ENCODE measurements around the gene AFP. TPM values are rescaled to one million over a fixed set of nuclear protein-coding genes. Genes with fewer than 3 reads are reported as not detected.

Gene AFP
- total RNA-seq, 1 donor from 2014 or later = 11.3 TPM

- Mint-ChIP-seq H3K9me3 (ENCODE audit: unreplicated experiment) (no peaks in the 10 kb centered on the region), H3K27me3 (ENCODE audit: low read depth, unreplicated experiment) (no peaks in the 10 kb centered on the region), H3K4me3 (ENCODE audit: unreplicated experiment) (no peak overlapping the region), H3K27ac (ENCODE audit: unreplicated experiment) (no peak overlapping the region), H3K4me1 (ENCODE audit: low read depth, unreplicated experiment) (no peaks in the 10 kb centered on the region), H3K36me3 (ENCODE audit: low read depth, unreplicated experiment) (no peaks in the 10 kb centered on the region)
- Histone ChIP-seq H3K9me3 (ENCODE audit: insufficient read depth, low read depth, low read length) (no peaks in the 10 kb centered on the region), H4K20me1 (ENCODE audit: insufficient read depth, low read length) (no peaks in the 10 kb centered on the region), H3K27ac (ENCODE audit: low read depth, low read length) (no peak overlapping the region), H3K9ac (ENCODE audit: low read length) (no peak overlapping the region), H3K36me3 (ENCODE audit: insufficient read depth, low read length) (no peaks in the 10 kb centered on the region), H3K27me3 (ENCODE audit: insufficient read depth, low read length) (no peaks in the 10 kb centered on the region), H3K4me2 (ENCODE audit: low read length) (no peak overlapping the region), H2AFZ (ENCODE audit: low read depth, low read length) (no peak overlapping the region), H3K79me2 (ENCODE audit: insufficient read depth, low read length) (no peaks in the 10 kb centered on the region), H3K4me3 (ENCODE audit: insufficient read depth, low read depth, low read length) (no peak overlapping the region), H3K4me1 (ENCODE audit: insufficient read depth, low read length) (no peaks in the 10 kb centered on the region)
- TF ChIP-seq EZH2 (IDR thresholded peaks at IDR 0.05; ENCODE audit: insufficient read depth, low read length) = no peak
- TF ChIP-seq, protein P1, sequence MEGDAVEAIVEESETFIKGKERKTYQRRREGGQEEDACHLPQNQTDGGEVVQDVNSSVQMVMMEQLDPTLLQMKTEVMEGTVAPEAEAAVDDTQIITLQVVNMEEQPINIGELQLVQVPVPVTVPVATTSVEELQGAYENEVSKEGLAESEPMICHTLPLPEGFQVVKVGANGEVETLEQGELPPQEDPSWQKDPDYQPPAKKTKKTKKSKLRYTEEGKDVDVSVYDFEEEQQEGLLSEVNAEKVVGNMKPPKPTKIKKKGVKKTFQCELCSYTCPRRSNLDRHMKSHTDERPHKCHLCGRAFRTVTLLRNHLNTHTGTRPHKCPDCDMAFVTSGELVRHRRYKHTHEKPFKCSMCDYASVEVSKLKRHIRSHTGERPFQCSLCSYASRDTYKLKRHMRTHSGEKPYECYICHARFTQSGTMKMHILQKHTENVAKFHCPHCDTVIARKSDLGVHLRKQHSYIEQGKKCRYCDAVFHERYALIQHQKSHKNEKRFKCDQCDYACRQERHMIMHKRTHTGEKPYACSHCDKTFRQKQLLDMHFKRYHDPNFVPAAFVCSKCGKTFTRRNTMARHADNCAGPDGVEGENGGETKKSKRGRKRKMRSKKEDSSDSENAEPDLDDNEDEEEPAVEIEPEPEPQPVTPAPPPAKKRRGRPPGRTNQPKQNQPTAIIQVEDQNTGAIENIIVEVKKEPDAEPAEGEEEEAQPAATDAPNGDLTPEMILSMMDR (IDR thresholded peaks at IDR 0.05; ENCODE audit: insufficient read depth, low read depth, low read length) = no peak
- DNase-seq (ENCODE audit: low read depth) = no peak
- no peak for FAIRE-seq
Measured at GRCh38 chr4:73396993-73397972, 38.7 kb upstream of the AFP start.

GRCh38 chr4:73401412-73401811, 34.6 kb upstream of the AFP start:
- Mint-ChIP-seq H3K4me1 (ENCODE audit: low read depth, unreplicated experiment) (no peaks in the 10 kb centered on the region), H3K27me3 (ENCODE audit: low read depth, unreplicated experiment) (no peaks in the 10 kb centered on the region), H3K27ac (ENCODE audit: unreplicated experiment) (no peak overlapping the region), H3K4me3 (ENCODE audit: unreplicated experiment) (no peak overlapping the region), H3K9me3 (ENCODE audit: unreplicated experiment) (no peaks in the 10 kb centered on the region), H3K36me3 (ENCODE audit: low read depth, unreplicated experiment) (no peaks in the 10 kb centered on the region)
- Histone ChIP-seq H3K79me2 (ENCODE audit: insufficient read depth, low read length) (no peaks in the 10 kb centered on the region), H3K9ac (ENCODE audit: low read length) (no peak overlapping the region), H3K36me3 (ENCODE audit: insufficient read depth, low read length) (no peaks in the 10 kb centered on the region), H3K4me2 (ENCODE audit: low read length) (no peak overlapping the region), H3K4me1 (ENCODE audit: insufficient read depth, low read length) (no peaks in the 10 kb centered on the region), H3K9me3 (ENCODE audit: insufficient read depth, low read depth, low read length) (no peaks in the 10 kb centered on the region), H3K27me3 (ENCODE audit: insufficient read depth, low read length) (no peaks in the 10 kb centered on the region), H4K20me1 (ENCODE audit: insufficient read depth, low read length) (no peaks in the 10 kb centered on the region), H2AFZ (ENCODE audit: low read depth, low read length) (no peak overlapping the region), H3K4me3 (ENCODE audit: insufficient read depth, low read depth, low read length) (no peak overlapping the region), H3K27ac (ENCODE audit: low read depth, low read length) (no peak overlapping the region)
- DNase-seq (ENCODE audit: low read depth) = no peak
- TF ChIP-seq, protein P1 (IDR thresholded peaks at IDR 0.05; ENCODE audit: insufficient read depth, low read depth, low read length) = no peak
- TF ChIP-seq EZH2 (IDR thresholded peaks at IDR 0.05; ENCODE audit: insufficient read depth, low read length) = no peak
- FAIRE-seq = no peak

GRCh38 chr4:73404042-73404441, 32.0 kb upstream of the AFP start, which contains the start of gene ALB:
Gene ALB, plus strand, starts transcription at chr4:73404287. Its CDS starts 41 bp downstream, at chr4:73404328.
- no peak for DNase-seq (ENCODE audit: low read depth)
- Histone ChIP-seq H3K4me1 (ENCODE audit: insufficient read depth, low read length) (no peaks in the 10 kb centered on the region), H4K20me1 (ENCODE audit: insufficient read depth, low read length) (no peaks in the 10 kb centered on the region), H3K4me2 (ENCODE audit: low read length) (no peak within 1 kb of the TSS), H3K27ac (ENCODE audit: low read depth, low read length) (no peak within 1 kb of the TSS), H3K27me3 (ENCODE audit: insufficient read depth, low read length) (no peaks in the 10 kb centered on the region), H2AFZ (ENCODE audit: low read depth, low read length) (no peak within 1 kb of the TSS), H3K36me3 (ENCODE audit: insufficient read depth, low read length) (no peaks in the 10 kb centered on the region), H3K9me3 (ENCODE audit: insufficient read depth, low read depth, low read length) (no peaks in the 10 kb centered on the region), H3K79me2 (ENCODE audit: insufficient read depth, low read length) (no peaks in the 10 kb centered on the region), H3K4me3 (ENCODE audit: insufficient read depth, low read depth, low read length) (no peak within 1 kb of the TSS), H3K9ac (ENCODE audit: low read length) (no peak within 1 kb of the TSS)
- H3K9me3 Mint-ChIP-seq (ENCODE audit: unreplicated experiment) = no peaks in the 10 kb centered on the region
- no peak for TF ChIP-seq EZH2 (IDR thresholded peaks at IDR 0.05; ENCODE audit: insufficient read depth, low read length)
- H3K4me3 Mint-ChIP-seq (ENCODE audit: unreplicated experiment) = no peak within 1 kb of the TSS
- peak within 1 kb of the TSS; percentile 53 for H3K27ac Mint-ChIP-seq (ENCODE audit: unreplicated experiment)
- no peaks in the 10 kb centered on the region for H3K27me3 Mint-ChIP-seq (ENCODE audit: low read depth, unreplicated experiment)
- no peaks in the 10 kb centered on the region for H3K4me1 Mint-ChIP-seq (ENCODE audit: low read depth, unreplicated experiment)
- no peak for FAIRE-seq
- H3K36me3 Mint-ChIP-seq (ENCODE audit: low read depth, unreplicated experiment) = no peaks in the 10 kb centered on the region
